Astrocyte (in vitro differentiated cells and primary cell): ENCODE results near the gene MYL4.

Source experiments
- CTCF ChIP-seq: IDR thresholded peaks from 2 replicates; pipeline ENCODE4 v1.5.1; 2011; ENCODE audit warnings: low read depth, mild to moderate bottlenecking, inconsistent platforms, low read length, moderate library complexity; ENCODE audit not compliant: insufficient read depth
- EZH2 ChIP-seq: IDR thresholded peaks from 2 replicates; pipeline ENCODE4 v1.6.1; 2012; ENCODE audit warnings: mild to moderate bottlenecking, low read length, inconsistent platforms; ENCODE audit not compliant: insufficient read depth

- TF ChIP-seq EZH2 = no peak
- TF ChIP-seq CTCF = no peak
Measured at GRCh38 chr17:47235923-47236322, 26.8 kb downstream of the MYL4 start.
